HUDEP-2 (cell line): ENCODE results near the gene EFR3B.

ENCODE experiments used
- DNase-seq, 76 experiments: peaks; one replicate each; lab custom pipeline; 2025; ENCODE audit not compliant: unreplicated experiment in 76 of 76; lab: John Stamatoyannopoulos, UW

Gene EFR3B

GRCh38 chr2:25066455-25066854 lies 24.6 kb downstream of the EFR3B start:
- no peak for DNase-seq

- DNase-seq, result no peak
Observed at GRCh38 chr2:25068217-25068616, 26.3 kb downstream of the EFR3B start.

- DNase-seq, result no peak
Observed at GRCh38 chr2:25071966-25072365, 30.1 kb downstream of the EFR3B start.

- no peak for DNase-seq
Observed at GRCh38 chr2:25072606-25073005, 30.7 kb downstream of the EFR3B start.

GRCh38 chr2:25073025-25073424 lies 31.1 kb downstream of the EFR3B start:
- no peak for DNase-seq

- DNase-seq, result no peak
Observed at GRCh38 chr2:25073914-25074313, 32.0 kb downstream of the EFR3B start.

- no peak for DNase-seq
Observed at GRCh38 chr2:25074826-25075225, 33.0 kb downstream of the EFR3B start.

- no peak for DNase-seq
Observed at GRCh38 chr2:25076749-25077148, 34.9 kb downstream of the EFR3B start.

- no peak for DNase-seq
Observed at GRCh38 chr2:25077789-25078169, 35.9 kb downstream of the EFR3B start.

- DNase-seq, result no peak
Observed at GRCh38 chr2:25078170-25079049, 36.5 kb downstream of the EFR3B start.

GRCh38 chr2:25079050-25079635 lies 37.3 kb downstream of the EFR3B start:
- DNase-seq, result no peak

GRCh38 chr2:25081237-25081790 lies 39.4 kb downstream of the EFR3B start:
- no peak for DNase-seq

- DNase-seq, result no peak
Observed at GRCh38 chr2:25082002-25082622, 40.2 kb downstream of the EFR3B start.

- no peak for DNase-seq
Observed at GRCh38 chr2:25085761-25086560, 44.1 kb downstream of the EFR3B start.

GRCh38 chr2:25088817-25089516 lies 47.1 kb downstream of the EFR3B start:
- no peak for DNase-seq

GRCh38 chr2:25089605-25090315 lies 47.9 kb downstream of the EFR3B start:
- DNase-seq, result no peak

GRCh38 chr2:25090801-25091200 lies 48.9 kb downstream of the EFR3B start:
- DNase-seq, result no peak

- DNase-seq, result no peak
Observed at GRCh38 chr2:25091265-25091664, 49.4 kb downstream of the EFR3B start.

GRCh38 chr2:25098056-25098455 lies 56.2 kb downstream of the EFR3B start:
- no peak for DNase-seq
